Panc1 (cell line): Measurements from ENCODE around the gene PPARD. TPM values are rescaled to one million over a fixed set of nuclear protein-coding genes. Genes with fewer than 3 reads are reported as not detected.

ENCODE experiments used
- ATAC-seq: fragments of 200-7000 bp; cut with Tn5 transposase; 2 replicates; pipeline ENCODE4 v1.9.1; 2020; ENCODE audit warnings: mild to moderate bottlenecking, moderate library complexity
- BruUV-seq: library from RNA; stranded (reverse); fragments of 400-500 nt; replicated peaks from 2 replicates; lab custom pipeline; 2021; lab: Mats Ljungman, UMichigan
- CTCF ChIA-PET: fragments of 300-600 bp; sonication (Branson Sonifier 250); formaldehyde crosslinking; loops from one replicate; lab custom pipeline; 2022; ENCODE audit warnings: antibody characterized with exemption; lab: Charles Lee
- POLR2A ChIA-PET: fragments of 300-600 bp; sonication (Branson Sonifier 250); formaldehyde crosslinking; loops from one replicate; lab custom pipeline; 2022; ENCODE audit warnings: antibody characterized with exemption; lab: Charles Lee
- DNase-seq: peaks from one replicate; pipeline ENCODE4 v3.0.0-alpha.2; 2010; ENCODE audit warnings: low read depth, low spot score
- H3K27ac ChIP-seq: 2 replicates; pipeline ENCODE4 v1.5.1; 2011; ENCODE audit warnings: mild to moderate bottlenecking, low read length, inconsistent platforms
- H3K27me3 ChIP-seq: fragments of 200-500 bp; sonication (Bioruptor generic); 2 replicates; pipeline ENCODE4 v1.6.0; 2014; ENCODE audit warnings: low read length, inconsistent platforms; ENCODE audit not compliant: control insufficient read depth, insufficient read depth
- H3K36me3 ChIP-seq: fragments of 200-500 bp; sonication (Bioruptor generic); 2 replicates; pipeline ENCODE4 v1.5.1; 2014; ENCODE audit warnings: inconsistent platforms, mild to moderate bottlenecking, low read length, moderate library complexity; ENCODE audit not compliant: control insufficient read depth, insufficient read depth
- H3K4me1 ChIP-seq: 2 replicates; pipeline ENCODE4 v1.5.1; 2011; ENCODE audit warnings: inconsistent platforms, mild to moderate bottlenecking, low read length, moderate library complexity; ENCODE audit not compliant: control insufficient read depth, insufficient read depth
- H3K4me3 ChIP-seq, 2 experiments: 2 replicates each; pipeline ENCODE4 v1.5.1; 2011 to 2012; ENCODE audit warnings: low read depth in 2 of 2, low read length in 2 of 2, mild to moderate bottlenecking in 2 of 2, inconsistent platforms in 1 of 2, moderate library complexity in 1 of 2
- H3K9me3 ChIP-seq: fragments of 200-500 bp; sonication (Bioruptor generic); 2 replicates; pipeline ENCODE4 v1.5.1; 2014; ENCODE audit warnings: low read depth, mild to moderate bottlenecking, inconsistent platforms, low read length, moderate library complexity; ENCODE audit not compliant: control insufficient read depth, insufficient read depth
- CTCF ChIP-seq: fragments of 450-650 bp; IDR thresholded peaks from 2 replicates; pipeline ENCODE4 v1.5.1; 2017; ENCODE audit warnings: mild to moderate bottlenecking
- POLR2AphosphoS5 ChIP-seq: IDR thresholded peaks from 2 replicates; pipeline ENCODE4 v1.6.1; 2012; ENCODE audit warnings: mild to moderate bottlenecking, low read depth, low read length, moderate library complexity
- REST ChIP-seq, 2 experiments: IDR thresholded peaks; 2 replicates each; pipeline ENCODE4 v1.6.1; 2011 to 2012; ENCODE audit warnings: low read depth in 2 of 2, control low read depth in 1 of 2, low read length in 1 of 2, mild to moderate bottlenecking in 1 of 2, moderate library complexity in 1 of 2; ENCODE audit not compliant: insufficient read depth in 1 of 2
- SIN3A ChIP-seq: IDR thresholded peaks from 2 replicates; pipeline ENCODE4 v1.6.1; 2012; ENCODE audit warnings: low read depth, mild to moderate bottlenecking, low read length, moderate library complexity, borderline replicate concordance; ENCODE audit not compliant: insufficient read depth
- TCF7L2 ChIP-seq: IDR thresholded peaks from 2 replicates; pipeline ENCODE4 v1.6.1; 2011; ENCODE audit warnings: mild to moderate bottlenecking, low read depth, low read length, inconsistent platforms
- in situ Hi-C: cut with HindIII; loops from 2 replicates; pipeline ENCODE4 v1.10.0; 2016; ENCODE audit warnings: low sequenced_read_pairs, low pct_unique_long_range_greater_than_20kb
- intact Hi-C: fragments of 100-400 bp; cut with micrococcal nuclease; formaldehyde crosslinking; loops from one replicate; pipeline ENCODE4 v1.10.0; 2022; ENCODE audit not compliant: unreplicated experiment
- total RNA-seq: library from RNA; stranded (reverse); gene quantifications from one replicate; pipeline ENCODE4 v1.2.1, GENCODE V29; 2021; ENCODE audit not compliant: unreplicated experiment

PPARD gene
- total RNA-seq, 1 experiment from 2014 or later = 14.4 TPM

- ATAC-seq = no peak
- no peak overlapping the region for H3K4me3 ChIP-seq
- H3K9me3 ChIP-seq = no peaks in the 10 kb centered on the region
- H3K27me3 ChIP-seq = no peaks in the 10 kb centered on the region
- DNase-seq = no peak
- intact Hi-C loops (no loop called here), in situ Hi-C loops (no loop called here)
- TF ChIP-seq REST (IDR thresholded peaks at IDR 0.05; ENCODE audit: insufficient read depth in 1 of 2, low read depth in 2 of 2, low read length in 1 of 2) (no peak), TCF7L2 (no peak), POLR2AphosphoS5 (no peak), SIN3A (no peak), CTCF (no peak)
- CTCF ChIA-PET = no interaction called here
- no peaks in the 10 kb centered on the region for H3K36me3 ChIP-seq
- no TSS peak for BruUV-seq
- 0 out of 2 replicates have a peak, but pooled peaks cover 8% of the 10 kb centered on the region for H3K4me1 ChIP-seq
- POLR2A ChIA-PET = no interaction called here
- no peak overlapping the region for H3K27ac ChIP-seq
Observed at GRCh38 chr6:35371494-35372262, 29.3 kb downstream of the PPARD start.

- Histone ChIP-seq H3K27ac (no peak overlapping the region), H3K27me3 (no peaks in the 10 kb centered on the region), H3K4me3 (no peak overlapping the region), H3K4me1 (0 out of 2 replicates have a peak, but pooled peaks cover 8% of the 10 kb centered on the region), H3K36me3 (no peaks in the 10 kb centered on the region), H3K9me3 (no peaks in the 10 kb centered on the region)
- in situ Hi-C loops (no loop called here), intact Hi-C loops (no loop called here)
- CTCF ChIA-PET = no interaction called here
- no peak for ATAC-seq
- TF ChIP-seq POLR2AphosphoS5 = no peak
- TF ChIP-seq TCF7L2 = no peak
- no peak for TF ChIP-seq REST (IDR thresholded peaks at IDR 0.05; ENCODE audit: insufficient read depth in 1 of 2, low read depth in 2 of 2, low read length in 1 of 2)
- no peak for TF ChIP-seq SIN3A
- no peak for TF ChIP-seq CTCF
- POLR2A ChIA-PET = no interaction called here
- BruUV-seq = no TSS peak
- no peak for DNase-seq
Observed at GRCh38 chr6:35372633-35373032, 30.3 kb downstream of the PPARD start.
